Stimulated activated CD8-positive, alpha-beta memory T cell treated with anti-CD3 and anti-CD28 coated beads, Interleukin-4, amount 100 ng/mL, for 48 hours (primary cell): ENCODE results near the gene STARD13.

ENCODE experiments used
- DNase-seq: peaks from one replicate; pipeline ENCODE4 v3.0.0-alpha.2; 2020

STARD13 gene

DNA sequence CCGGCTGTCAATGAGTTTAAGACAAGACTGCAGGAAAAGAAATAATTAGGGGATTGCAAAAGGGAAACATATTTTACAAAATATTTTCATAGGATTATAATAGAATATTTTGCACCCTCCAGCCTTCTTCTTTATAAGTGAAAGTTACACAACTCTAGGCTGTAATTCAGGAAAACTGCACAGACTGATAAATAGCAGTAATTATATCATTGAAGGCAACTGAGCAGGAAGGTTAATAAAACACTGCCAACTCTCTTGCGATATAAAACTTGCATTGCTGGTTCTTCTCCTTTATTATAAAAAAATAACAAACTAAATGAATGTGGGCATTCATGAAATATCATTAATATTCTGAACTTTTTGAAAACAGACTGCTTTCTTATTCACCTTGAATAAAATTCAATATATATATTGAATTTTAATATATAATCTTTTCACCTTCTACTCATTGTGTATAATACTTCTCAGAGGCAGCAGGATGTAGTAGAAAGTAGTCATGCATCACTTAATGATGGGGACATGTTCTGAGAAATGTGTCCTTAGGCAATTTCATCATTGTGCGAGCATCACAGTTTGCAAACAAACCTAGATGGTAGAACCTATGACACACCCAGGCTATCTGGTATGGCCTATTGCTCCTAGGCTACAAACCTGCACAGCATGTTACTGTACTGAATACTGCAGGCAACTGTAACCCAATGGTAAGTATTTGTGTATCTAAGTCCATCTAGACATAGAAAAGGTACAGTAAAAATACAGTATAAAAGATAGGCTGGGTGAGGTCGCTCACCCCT is 24.9 kb upstream of the STARD13 start:
- DNase-seq = no peak

DNA sequence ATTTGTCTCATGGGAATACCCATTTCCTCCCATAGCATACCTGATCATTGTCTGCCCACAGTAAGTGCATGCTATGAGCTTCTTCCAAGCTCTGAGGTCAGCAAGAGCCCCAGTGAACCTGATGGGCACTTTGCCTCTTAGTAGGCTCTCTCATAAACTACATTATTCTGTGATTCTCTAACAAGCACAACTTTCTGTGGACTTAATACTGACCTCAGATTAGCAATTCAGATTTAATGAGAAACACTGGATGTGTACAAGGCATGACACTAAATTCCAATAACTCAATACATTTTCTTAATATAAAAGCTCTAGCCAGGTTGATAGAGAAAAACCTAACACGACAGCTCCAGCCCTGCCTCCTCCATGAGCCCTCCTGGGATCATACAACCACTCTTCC is 23.3 kb upstream of the STARD13 start:
- no peak for DNase-seq

DNA sequence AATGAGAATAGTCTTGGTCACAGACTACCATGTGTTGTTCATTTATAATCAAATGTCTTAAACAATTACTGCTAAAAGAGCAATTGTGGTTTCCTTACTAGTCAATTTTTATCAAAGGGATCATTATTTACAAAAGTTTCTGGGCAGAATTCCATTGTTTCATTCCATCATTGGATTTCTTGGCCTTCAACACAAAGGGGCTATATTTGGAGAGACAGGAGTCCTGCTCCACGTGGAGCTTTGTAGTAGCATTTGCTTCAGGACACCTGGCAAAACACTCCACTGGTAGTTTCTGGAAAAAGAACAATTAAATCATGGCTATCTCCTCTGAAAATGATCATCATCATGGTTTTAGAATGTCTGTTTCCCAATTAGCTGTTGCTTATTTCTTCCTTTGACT is 22.3 kb upstream of the STARD13 start:
- DNase-seq = no peak

DNA sequence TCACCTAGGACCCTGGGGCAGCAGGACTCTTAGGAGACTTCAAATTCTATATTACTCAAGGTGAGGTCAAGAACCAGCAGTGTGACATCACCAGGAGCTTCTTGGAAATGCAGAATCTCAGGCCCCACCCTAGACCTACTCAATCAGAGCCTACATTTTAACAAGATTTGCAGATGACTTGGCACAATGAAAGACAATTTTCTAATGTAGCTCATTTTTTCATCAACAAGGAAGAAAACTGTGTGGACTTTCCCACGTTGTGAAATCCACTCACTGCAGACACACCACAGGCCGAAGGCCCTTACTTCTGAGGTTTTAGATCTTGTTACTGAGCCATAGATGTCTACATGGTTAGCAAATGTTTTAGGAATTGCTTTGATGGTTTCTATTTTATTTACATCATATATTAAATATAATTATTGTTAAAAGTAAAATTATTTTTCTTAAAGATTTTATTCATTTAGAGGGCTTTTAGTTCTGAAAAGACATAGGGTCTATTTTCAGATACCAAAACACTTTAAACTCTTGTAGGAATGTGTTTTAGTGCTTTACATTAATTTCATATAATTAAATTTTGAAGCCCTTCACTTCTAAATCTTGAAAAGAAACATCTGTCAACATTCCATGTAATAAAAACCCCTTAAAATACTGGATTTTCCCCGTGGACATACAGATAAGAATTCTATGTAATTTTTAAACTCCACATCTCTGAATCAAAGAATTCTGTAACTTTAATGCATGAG is 18.5 kb upstream of the STARD13 start:
- DNase-seq = no peak

DNA sequence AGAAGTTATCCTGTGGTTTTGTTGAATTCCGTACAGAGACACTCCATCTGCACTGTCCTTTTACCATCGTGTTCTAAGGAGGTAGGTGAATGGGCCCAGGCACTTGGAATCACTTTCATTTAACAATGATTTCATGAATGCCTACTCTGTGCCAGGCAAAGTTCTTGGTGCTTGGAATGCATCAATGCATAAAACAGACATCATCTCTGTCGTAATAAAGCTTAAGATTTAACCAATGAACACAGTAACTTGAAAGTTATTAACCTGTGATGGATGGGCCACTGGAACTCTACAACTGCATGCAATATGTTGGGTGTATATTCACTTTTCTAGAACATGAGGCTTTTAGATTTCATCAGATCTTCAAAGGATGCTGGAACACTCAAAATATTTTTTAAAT is 14.1 kb upstream of the STARD13 start:
- DNase-seq = no peak

DNA sequence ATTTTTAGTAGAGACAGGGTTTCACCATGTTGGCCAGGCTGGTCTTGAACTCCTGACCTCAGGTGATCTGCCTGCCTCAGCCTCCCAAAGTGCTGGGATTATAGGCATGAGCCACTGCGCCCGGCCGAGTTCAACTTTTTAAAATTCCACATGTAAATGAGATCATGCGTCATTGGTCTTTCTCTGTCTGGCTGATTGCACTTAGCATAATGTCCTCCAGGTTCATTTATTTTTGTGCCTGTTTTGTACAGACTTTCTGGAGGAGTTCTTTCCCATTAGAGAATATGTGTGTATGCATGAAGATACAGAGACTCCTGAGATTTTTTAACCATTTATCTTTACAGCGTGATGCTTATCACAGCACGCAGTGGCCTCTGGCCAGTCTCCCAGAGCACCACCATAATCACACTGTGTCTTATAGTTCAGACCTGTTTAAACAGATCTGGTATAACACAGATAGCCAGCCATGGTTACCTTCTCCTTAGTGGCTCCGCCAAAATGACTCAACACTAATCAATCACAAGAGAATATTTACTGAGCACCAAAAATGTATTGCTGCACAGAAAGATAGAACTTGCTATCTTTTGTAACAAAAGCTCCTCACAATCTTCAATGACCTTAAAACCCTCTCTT is 11.4 kb upstream of the STARD13 start:
- DNase-seq = no peak

DNA sequence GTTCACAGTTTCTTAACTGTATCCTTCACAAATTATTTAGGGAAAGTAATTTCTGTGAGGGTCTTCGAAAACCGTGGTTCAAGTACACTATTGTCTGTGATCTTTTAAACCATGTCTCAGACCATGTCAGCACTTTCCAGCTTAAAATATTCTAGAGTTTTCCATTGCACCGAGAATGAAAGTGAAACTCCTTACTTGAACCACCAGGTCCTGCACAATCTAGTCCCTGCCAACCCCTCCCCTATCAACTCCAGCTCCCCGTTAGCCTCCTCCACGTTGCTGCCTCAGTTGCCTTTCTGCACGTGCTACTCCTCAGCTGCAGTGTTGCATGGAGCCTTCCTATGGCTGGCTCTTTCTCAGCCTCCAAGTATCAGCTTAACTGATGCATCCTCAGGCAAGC is 7.2 kb upstream of the STARD13 start:
- DNase-seq = no peak

DNA sequence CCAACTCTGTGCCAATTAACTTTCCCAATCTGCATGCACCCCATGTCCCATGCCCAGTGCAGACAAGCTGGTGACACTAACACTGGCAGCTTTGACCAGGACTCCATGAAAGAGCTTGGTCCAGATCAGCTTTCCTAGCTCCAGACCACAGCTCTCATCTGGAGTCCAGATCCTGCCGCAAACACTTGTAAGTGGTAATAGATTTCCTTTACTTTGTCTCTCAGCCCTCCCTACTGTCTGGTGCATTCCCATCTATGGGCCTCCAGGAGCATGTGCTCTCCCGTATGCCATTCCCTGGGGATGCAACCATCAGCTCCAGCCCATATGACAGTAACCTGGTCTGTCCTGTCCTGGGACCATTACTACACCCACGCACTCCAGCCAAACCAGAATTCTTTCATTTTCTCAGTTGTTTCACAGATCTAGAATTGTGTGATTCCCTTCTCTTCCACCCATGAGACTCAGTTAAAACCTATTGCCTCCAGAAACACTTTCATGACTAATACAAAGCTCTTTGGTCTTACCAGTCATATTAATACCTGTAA is 4.9 kb upstream of the STARD13 start:
- DNase-seq = no peak

DNA sequence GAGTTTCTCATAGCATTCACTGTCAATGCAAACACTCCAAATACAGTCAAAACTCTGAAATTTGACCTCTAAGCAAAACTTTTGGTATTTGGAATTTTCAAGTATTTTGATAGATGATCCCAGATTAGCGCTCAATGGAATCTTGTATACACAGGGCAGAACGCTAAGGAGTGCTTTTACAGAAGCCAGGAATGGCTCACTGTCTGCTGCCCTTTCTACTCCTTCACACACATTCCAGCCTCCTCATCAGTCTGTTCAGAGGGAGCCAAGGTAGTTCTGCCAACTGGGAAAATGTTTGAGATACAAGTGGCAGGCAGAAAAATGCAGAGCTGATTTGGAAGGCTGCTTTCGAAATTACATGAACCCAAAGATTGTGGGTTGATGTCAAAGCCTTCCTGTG is 4.4 kb upstream of the STARD13 start:
- DNase-seq = no peak

DNA sequence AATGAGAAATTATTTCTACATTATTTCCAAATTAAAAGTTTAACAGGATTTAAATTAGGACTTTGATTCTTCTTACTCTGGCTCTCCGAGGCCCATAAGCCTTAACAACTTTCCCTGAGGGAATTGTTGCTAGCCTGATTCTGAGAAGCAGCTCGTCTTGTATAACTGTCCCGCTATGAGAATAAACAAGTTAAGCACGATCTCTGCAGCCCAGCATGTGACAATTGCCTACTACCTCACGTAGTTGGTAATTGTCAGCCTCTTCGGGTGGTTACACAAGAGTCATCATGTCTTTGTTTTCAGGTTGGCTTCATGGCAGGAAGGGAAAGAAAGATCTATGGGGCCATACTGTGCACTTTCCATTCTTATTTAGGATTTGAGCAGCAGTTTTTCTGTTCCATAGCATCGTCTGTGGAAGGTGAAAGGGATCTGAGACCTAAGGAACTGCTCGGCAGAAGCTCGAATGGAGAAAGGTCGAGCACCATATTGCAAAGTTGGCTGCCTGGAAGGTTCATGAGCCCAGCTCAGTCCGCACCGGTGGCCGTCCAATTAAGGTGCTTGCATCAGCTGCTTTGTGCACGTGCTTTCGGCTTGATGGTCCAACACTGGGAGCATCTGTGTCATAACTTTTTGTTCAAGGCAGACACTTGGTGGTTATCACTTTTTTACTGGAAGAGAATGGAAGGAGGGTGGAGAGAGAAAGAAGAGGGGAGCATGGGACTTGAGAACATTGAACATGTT is 1.8 kb upstream of the STARD13 start:
- no peak for DNase-seq

DNA sequence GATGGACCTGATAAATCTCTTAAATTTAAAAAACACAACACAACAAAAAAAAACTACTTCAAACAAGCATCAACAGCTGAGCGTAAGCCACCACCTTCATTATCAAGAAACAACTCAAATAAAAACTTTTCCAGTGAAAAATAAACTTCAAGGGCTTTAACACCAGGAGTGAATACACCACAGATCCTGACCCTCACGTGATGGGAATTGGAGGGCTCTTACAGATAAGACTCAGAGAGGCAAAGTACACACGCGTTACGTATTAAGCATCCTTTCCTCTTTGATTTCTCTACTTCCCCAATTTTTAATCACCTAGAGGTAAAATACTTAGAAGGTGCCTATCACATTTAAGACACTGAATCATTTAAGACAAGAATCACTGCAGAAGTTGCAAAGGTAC is 573 bp upstream of the STARD13 start:
- DNase-seq = no peak

DNA sequence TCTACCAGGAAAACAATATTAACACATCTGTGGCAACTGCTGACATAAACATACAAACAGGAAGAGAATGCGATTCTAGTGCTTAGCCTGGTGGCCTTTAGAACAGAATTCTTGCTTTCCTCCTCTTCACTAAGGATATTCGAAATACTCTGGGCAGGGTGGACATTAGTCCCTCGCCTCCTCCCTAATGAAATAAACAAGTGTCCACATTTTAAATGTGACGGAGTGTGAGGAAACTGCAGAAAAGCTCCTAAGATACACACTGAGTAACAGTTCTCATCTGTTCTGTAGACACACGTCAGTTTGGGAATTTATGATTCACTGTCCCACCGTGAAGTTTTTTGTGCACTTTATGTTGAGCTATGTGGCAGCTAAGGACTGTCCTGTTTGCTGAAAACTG is 639 bp downstream of the STARD13 start:
- DNase-seq = no peak

DNA sequence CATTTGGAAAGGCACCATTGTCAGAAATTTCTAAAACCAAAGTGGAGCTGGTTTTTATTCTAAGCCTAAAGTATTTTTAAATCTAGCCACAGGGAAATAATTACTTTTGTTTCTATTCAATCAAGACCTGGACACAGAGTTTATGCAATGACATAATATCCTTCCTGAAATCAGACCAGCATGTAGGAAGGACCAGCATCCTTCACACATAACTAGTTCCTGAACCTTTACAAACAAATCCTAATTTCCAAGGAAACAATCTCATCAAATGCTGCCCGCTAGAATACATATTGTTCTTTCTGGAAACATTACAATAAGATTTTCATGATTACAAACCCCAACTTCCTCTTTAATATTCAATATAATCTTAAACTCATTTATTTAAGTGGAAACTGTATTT is 1.5 kb downstream of the STARD13 start:
- no peak for DNase-seq

DNA sequence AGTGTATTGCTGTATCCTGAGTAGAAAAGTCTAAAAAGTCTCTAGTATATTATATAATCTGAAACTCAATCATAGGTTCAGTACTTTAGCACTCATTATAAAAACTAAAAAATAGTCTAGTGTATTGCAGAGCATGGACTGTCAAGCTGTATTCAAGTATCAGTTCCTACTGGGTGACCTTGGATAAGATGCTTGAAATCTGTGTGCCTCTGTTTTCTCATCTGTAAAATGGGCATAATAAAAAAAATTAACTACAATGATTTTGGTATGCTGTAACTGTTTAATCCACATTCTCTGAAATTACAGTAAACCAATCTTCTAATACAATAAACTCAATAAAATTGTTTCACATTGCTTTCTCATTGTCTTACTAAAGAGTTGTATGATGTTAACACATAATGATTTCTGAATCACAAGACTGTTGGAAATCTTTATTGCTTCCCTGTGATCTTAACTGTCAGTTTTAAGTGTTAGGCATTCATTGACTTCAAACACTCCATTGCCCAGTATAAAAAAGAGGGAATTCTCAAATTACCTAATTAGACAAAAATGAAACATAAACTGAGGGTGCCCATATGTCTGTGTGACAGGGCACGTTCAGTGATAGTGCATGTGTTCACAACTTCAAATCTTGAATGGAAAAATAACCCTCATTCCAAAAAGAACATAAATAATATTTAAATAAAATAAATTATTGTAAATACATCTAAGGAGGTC is 2.2 kb downstream of the STARD13 start:
- DNase-seq = no peak

DNA sequence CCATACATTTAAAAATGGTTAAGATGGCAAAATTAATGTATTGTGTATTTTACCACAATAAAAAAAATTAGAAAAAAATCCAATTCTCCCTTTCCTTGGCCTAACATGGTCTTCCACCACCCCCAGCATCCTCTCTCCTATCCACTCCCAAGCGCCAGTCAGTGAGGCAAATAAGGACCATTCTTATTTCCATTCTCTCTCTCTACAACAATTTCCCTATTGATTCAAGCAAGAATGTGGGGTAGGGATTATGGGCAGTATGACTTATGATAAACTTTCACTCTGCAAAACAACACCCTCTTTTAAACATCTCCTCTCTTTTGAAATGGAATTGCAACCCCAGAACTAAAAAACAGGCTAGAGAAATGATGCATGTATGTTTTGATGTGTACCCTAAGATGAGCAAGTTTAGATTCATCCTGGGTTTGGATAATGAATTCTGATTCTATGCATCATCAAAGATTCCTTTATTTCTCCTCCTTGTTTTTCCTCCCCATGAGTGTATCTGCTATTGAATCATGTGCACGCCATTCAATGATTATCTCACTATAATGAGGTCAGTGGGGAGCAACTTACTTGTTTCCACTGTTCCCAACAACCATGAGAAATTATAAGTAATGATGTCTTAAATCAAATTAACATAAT is 3.5 kb downstream of the STARD13 start:
- DNase-seq = no peak

DNA sequence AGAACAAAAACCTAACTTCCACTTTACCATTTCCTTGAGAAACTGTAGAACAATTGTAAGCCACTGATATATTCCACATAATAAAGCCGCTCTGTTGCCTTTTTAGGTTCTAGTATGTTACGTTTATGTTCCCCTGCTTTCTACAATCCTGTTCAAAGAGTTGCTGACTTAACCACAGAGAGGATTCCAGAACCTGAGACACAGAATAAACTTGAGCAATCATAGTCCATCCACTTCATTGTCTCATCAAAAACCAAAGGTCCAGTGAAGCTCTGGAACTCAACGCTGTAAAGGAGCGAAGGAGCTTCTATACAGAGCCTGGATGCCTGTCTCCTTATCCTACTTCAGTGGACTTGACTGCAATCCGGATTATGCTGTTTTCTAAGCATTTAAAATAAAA is 4.6 kb downstream of the STARD13 start:
- no peak for DNase-seq

DNA sequence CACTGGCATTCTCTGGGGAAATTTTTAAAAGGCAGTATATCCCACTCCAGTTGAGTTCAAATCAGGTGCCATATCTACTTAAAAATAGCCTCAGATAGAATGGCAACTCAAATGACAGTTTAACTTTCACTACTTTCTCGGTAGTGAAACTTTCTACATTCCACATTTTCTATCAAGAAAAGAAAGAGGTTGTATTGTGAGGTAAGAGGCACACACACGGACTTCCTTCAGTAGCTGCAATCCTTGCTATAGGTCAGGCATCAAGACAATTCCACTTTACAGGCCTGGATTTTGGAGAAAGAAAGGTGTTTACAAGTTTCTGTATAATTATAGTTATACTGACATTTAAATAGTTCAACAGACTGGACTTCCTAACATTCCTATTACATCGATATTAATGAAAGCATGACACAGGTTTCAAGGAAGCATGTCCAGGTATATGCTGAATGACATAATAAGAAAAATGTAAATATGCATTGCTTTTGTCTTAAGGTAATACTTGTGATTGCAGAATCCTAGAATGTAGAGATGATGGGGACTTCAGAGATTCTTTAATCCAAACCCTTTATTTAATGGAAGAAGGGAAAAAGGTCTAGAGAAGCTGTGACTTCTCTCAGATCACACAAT is 5.2 kb downstream of the STARD13 start:
- DNase-seq = no peak

DNA sequence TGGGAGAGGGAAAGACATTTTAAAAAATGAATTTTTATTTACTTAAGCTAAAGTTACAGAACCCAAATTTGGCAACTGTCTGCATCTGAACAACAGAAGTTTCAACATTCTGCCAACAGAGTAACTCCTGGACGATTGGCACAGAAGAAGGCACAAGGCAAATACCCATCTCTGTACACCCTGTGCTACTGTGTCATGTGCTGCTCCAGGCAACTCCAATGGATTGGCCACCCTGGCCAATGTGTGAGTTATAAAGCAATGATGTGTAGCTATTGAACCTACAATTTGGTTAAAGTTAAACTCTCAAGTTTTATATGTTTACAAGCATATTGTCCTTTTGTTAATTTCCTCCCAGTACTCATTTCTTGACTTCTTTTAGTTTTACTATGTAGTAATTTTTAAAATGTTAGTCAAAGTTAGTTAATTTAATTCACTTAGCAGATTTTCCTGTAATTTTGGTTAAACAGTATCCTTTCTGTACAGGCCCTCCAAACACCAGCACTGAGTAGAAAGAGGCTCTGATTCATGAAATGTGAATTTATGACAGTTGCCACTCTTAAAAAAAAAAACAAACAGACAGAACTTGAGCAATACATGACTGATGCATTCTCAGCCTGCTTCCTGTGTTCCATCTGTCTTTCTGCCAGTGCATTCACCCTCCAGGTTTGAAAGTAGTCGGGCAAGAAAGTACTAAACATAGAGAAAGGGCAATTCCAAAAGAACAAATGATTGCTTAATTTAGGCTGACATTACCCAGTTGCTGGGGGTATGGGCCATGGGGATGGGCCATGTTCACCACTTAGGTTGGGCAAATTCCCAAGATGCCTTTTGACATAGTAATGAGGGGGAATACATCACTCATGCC is 5.9 kb downstream of the STARD13 start:
- no peak for DNase-seq

DNA sequence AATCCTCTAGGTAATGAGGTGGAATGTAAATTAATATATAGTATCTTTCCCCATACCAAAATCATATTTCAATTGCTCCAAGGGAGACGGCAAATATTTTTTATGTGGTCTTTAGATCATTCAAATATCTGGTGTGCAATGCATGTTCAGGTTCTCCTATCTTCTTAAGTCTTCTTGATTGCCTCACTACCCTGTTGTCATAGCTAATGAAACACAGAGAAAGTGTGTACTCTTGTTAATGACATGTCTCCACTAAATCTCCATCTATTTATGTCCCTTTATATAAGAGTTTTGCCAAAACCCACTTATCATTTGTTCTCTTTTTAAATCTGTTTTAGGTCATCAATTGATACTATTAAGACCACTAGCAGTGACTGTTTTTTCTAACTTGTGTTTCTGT is 6.6 kb downstream of the STARD13 start:
- no peak for DNase-seq

DNA sequence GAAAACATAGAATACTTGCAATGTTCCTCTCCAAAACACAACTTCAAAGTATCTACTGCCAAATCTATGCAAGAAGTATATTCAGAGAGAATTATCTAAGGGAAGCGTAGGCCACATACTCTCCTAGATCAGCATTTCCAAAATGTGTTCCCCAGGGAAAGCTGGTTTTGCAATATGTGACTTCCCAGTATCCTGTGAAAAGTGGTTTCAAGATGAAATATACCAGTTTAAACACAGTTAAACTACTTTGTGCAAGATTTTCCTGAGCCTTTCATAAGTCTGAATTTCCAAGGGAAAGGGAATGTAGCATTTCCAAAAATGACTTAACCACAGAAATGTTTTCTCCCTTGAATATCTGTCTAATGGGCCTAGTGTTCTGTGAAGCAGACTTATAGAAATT is 7.6 kb downstream of the STARD13 start:
- no peak for DNase-seq
